Tibial nerve (tissue), 4 donors: ENCODE data around the gene TCF4. TPM values are rescaled to one million over a fixed set of nuclear protein-coding genes. Genes with fewer than 3 reads are reported as not detected.
"Not testable (repeated sequence)": the region's sequence is repeated elsewhere in the genome, so short reads cannot be mapped to it uniquely, and the experiment has no call there.

Experiments used
- DNase-seq, 2 donors: peaks; one replicate each; pipeline ENCODE4 v3.0.0-alpha.2; 2019; ENCODE audit warnings: low spot score in 2 of 2
- H3K27ac ChIP-seq, 4 donors: fragments of 200-600 bp; sonication (generic) in 3 of 4; one replicate each; pipeline ENCODE4 v1.5.1; 2017 to 2019; ENCODE audit warnings: mild to moderate bottlenecking in 1 of 4
- H3K27me3 ChIP-seq, 2 donors: fragments of 200-600 bp; sonication (generic) in 1 of 2; one replicate each; pipeline versions ENCODE4 v1.5.1 to v1.6.0; 2017 to 2019
- H3K36me3 ChIP-seq, 3 donors: fragments of 200-600 bp; sonication (generic); one replicate each; pipeline ENCODE4 v1.5.1; 2018 to 2019
- H3K4me1 ChIP-seq, 4 donors: fragments of 200-600 bp; sonication (generic) in 3 of 4; one replicate each; pipeline ENCODE4 v1.5.1; 2017 to 2019
- H3K4me3 ChIP-seq, 4 donors: fragments of 200-600 bp; sonication (generic) in 3 of 4; one replicate each; pipeline ENCODE4 v1.5.1; 2017 to 2019; ENCODE audit warnings: mild to moderate bottlenecking in 1 of 4, moderate library complexity in 1 of 4
- H3K9me3 ChIP-seq, 4 donors: fragments of 200-600 bp; sonication (generic) in 3 of 4; one replicate each; pipeline ENCODE4 v1.5.1; 2017 to 2019
- CTCF ChIP-seq, 5 experiments: fragments of 200-600 bp in 3 of 5; fragments of 450-650 bp in 2 of 5; sonication (generic) in 3 of 5; IDR thresholded peaks; one replicate each; pipeline ENCODE4 v1.5.1; 2016 to 2019; ENCODE audit warnings: antibody characterized with exemption in 5 of 5, mild to moderate bottlenecking in 3 of 5, moderate library complexity in 2 of 5
- EP300 ChIP-seq, 2 donors: sonication (generic); formaldehyde crosslinking; IDR thresholded peaks; one replicate each; pipeline ENCODE4 v1.6.1; 2017; ENCODE audit warnings: antibody characterized with exemption in 2 of 2, mild to moderate bottlenecking in 1 of 2
- POLR2A ChIP-seq, 2 donors: fragments of 450-650 bp; IDR thresholded peaks; one replicate each; pipeline ENCODE4 v1.6.1; 2017; ENCODE audit warnings: antibody characterized with exemption in 2 of 2, mild to moderate bottlenecking in 2 of 2, moderate library complexity in 2 of 2
- WGBS, 2 donors: methylation state at CpG; one replicate each; pipeline ENCODE4 v1.1.5; 2018; 5-methylcytosine and 5-hydroxymethylcytosine counted together
- total RNA-seq, 4 donors: library from RNA; depleted of rRNA; stranded (reverse); fragments of >200 nt; gene quantifications; one replicate each; pipeline ENCODE4 v1.1.0, GENCODE V29; 2016

TCF4 gene
- total RNA-seq, 4 donors from 2014 or later = 100 to 157 (median 114) TPM

- TF ChIP-seq POLR2A (IDR thresholded peaks at IDR 0.05) (no peak), EP300 (IDR thresholded peaks at IDR 0.05) (no peak), CTCF (IDR thresholded peaks at IDR 0.05) (no peak)
- no peaks in the 10 kb centered on the region for H3K27me3 ChIP-seq
- H3K9me3 ChIP-seq = no peaks in the 10 kb centered on the region
- H3K4me1 ChIP-seq = peaks cover 0 to 18% (median 0%) of the 10 kb centered on the region in 4 donors
- no peak overlapping the region for H3K27ac ChIP-seq
- no peaks in the 10 kb centered on the region for H3K36me3 ChIP-seq
- DNase-seq = no peak
- H3K4me3 ChIP-seq = no peak overlapping the region
Measured at GRCh38 chr18:55473560-55473959, 114.4 kb downstream of the TCF4 start.

- no peak overlapping the region for H3K27ac ChIP-seq
- TF ChIP-seq EP300 (IDR thresholded peaks at IDR 0.05) = no peak
- TF ChIP-seq POLR2A (IDR thresholded peaks at IDR 0.05) = no peak
- no peak for TF ChIP-seq CTCF (IDR thresholded peaks at IDR 0.05)
- DNase-seq = no peak
- H3K4me1 ChIP-seq = peaks cover 0 to 13% (median 0%) of the 10 kb centered on the region in 4 donors
- no peaks in the 10 kb centered on the region for H3K9me3 ChIP-seq
- H3K27me3 ChIP-seq = no peaks in the 10 kb centered on the region
- WGBS, 2 donors = 49 to 52% methylated on average over 2 of the region's 2 CpGs
- no peak overlapping the region for H3K4me3 ChIP-seq
- H3K36me3 ChIP-seq = no peaks in the 10 kb centered on the region
Measured at GRCh38 chr18:55473058-55473457, 114.9 kb downstream of the TCF4 start.

GRCh38 chr18:55470826-55471225 is 117.2 kb downstream of the TCF4 start:
- 93% methylated on average over 4 of the region's 4 CpGs for WGBS, 2 donors
- H3K9me3 ChIP-seq = no peaks in the 10 kb centered on the region
- no peak for DNase-seq
- no peaks in the 10 kb centered on the region for H3K36me3 ChIP-seq
- H3K27ac ChIP-seq = no peak overlapping the region
- H3K27me3 ChIP-seq = no peaks in the 10 kb centered on the region
- no peaks in the 10 kb centered on the region for H3K4me1 ChIP-seq
- no peak overlapping the region for H3K4me3 ChIP-seq
- TF ChIP-seq CTCF (IDR thresholded peaks at IDR 0.05) = no peak
- no peak for TF ChIP-seq EP300 (IDR thresholded peaks at IDR 0.05)
- no peak for TF ChIP-seq POLR2A (IDR thresholded peaks at IDR 0.05)

- not testable (repeated sequence) for H3K27me3 ChIP-seq
Measured at GRCh38 chr18:55469134-55469533, 118.9 kb downstream of the TCF4 start.

GRCh38 chr18:55466789-55467188 is 121.2 kb downstream of the TCF4 start:
- DNase-seq = no peak
- no peak for TF ChIP-seq CTCF (IDR thresholded peaks at IDR 0.05)
- TF ChIP-seq POLR2A (IDR thresholded peaks at IDR 0.05) = no peak
- no peak for TF ChIP-seq EP300 (IDR thresholded peaks at IDR 0.05)
- no peaks in the 10 kb centered on the region for H3K36me3 ChIP-seq
- H3K27me3 ChIP-seq = no peaks in the 10 kb centered on the region
- 63 to 73% methylated on average over 4 of the region's 4 CpGs for WGBS, 2 donors
- H3K27ac ChIP-seq = no peak overlapping the region
- H3K4me1 ChIP-seq = peaks cover 0 to 3% (median 0%) of the 10 kb centered on the region in 4 donors
- H3K9me3 ChIP-seq = no peaks in the 10 kb centered on the region
- no peak overlapping the region for H3K4me3 ChIP-seq

More at GRCh38 chr18:55469134-55469533, 118.9 kb downstream of the TCF4 start:
- H3K4me1 ChIP-seq, H3K36me3 ChIP-seq, H3K4me3 ChIP-seq, H3K27ac ChIP-seq, H3K9me3 ChIP-seq, DNase-seq: not testable (repeated sequence)
- WGBS, 2 donors = 97% methylated on average over 8 of the region's 8 CpGs

- H3K4me3 ChIP-seq = no peak overlapping the region
- TF ChIP-seq CTCF (IDR thresholded peaks at IDR 0.05) (no peak), POLR2A (IDR thresholded peaks at IDR 0.05) (no peak), EP300 (IDR thresholded peaks at IDR 0.05) (no peak)
- H3K9me3 ChIP-seq = no peaks in the 10 kb centered on the region
- no peaks in the 10 kb centered on the region for H3K36me3 ChIP-seq
- DNase-seq = no peak
- H3K27ac ChIP-seq = no peak overlapping the region
- H3K4me1 ChIP-seq = peaks cover 0 to 3% (median 0%) of the 10 kb centered on the region in 4 donors
- WGBS, 2 donors = 63 to 78% methylated on average over 2 of the region's 2 CpGs
- H3K27me3 ChIP-seq = no peaks in the 10 kb centered on the region
Measured at GRCh38 chr18:55465313-55465712, 122.7 kb downstream of the TCF4 start.
